PC-3 (cell line): ENCODE data around the gene MACROD2.

Experiments used
- CTCF ChIP-seq: fragments of 300-600 bp; sonication (generic); conservative IDR thresholded peaks from 2 replicates; pipeline ENCODE4 v1.5.1; 2017; ENCODE audit warnings: antibody characterized with exemption, low read depth, mild to moderate bottlenecking, low read length
- EZH2phosphoT487 ChIP-seq: fragments of 300-600 bp; sonication (generic); IDR thresholded peaks from 2 replicates; pipeline ENCODE4 v1.6.1; 2018; ENCODE audit warnings: mild to moderate bottlenecking, antibody characterized with exemption, low read length, borderline replicate concordance

GRCh38 chr20:14956538-14956937 is 961.2 kb downstream of the MACROD2 start:
- TF ChIP-seq CTCF (no peak), EZH2phosphoT487 (no peak)
